ENCODE results near the gene IDH3A. TPM values are rescaled to one million over a fixed set of nuclear protein-coding genes. Genes with fewer than 3 reads are reported as not detected.

IDH3A gene
- total RNA-seq, 4 donors from 2014 or later: 149 to 369 (median 166) TPM

DNA sequence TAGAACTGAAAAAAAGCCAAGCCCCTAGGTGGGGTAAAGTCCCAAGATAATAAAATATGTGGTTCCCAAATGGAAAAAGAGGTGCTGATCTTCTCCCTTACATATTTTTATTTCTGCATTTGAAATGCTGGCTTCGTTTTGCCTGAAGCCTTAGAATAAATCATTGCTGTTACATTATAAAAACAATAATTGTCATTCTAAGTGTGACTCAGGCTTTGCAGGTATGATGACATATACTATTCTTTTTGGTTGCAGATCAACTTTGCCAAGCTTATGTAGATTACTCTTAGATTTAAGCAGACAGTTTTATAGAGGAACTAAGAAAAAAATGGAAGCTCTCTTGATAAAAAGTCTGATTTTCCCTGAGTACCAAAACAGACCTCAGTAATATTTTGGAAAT, 7.5 kb downstream of the IDH3A start:
- WGBS, 2 donors (ENCODE audit: low coverage in 1 of 2): 60 to 76% methylated on average over 1 of the region's 1 CpG
- intact Hi-C loops (cut with DNase I; ENCODE audit: low total_unique reads): no loop called here
- no peaks in the 10 kb centered on the region for H3K9me3 ChIP-seq
- H3K4me3 ChIP-seq: no peak overlapping the region
- H3K4me1 ChIP-seq: peaks cover 0 to 28% (median 7%) of the 10 kb centered on the region in 4 donors
- in situ Hi-C loops (cut with MboI; ENCODE audit: low pct_ligation_motif_present in 1 of 4, low pct_unique_long_range_greater_than_20kb in 1 of 4, low sequenced_read_pairs in 3 of 4): no loop called here
- no peak overlapping the region for H3K27ac ChIP-seq
- H3K36me3 ChIP-seq: peaks cover 0 to 38% (median 17%) of the 10 kb centered on the region in 4 donors
- no peak for DNase-seq
- TF ChIP-seq EP300 (IDR thresholded peaks at IDR 0.05; ENCODE audit: low read depth) (no peak), POLR2AphosphoS5 (IDR thresholded peaks at IDR 0.05) (no peak), POLR2A (IDR thresholded peaks at IDR 0.05) (no peak)
- TF ChIP-seq, protein P1, sequence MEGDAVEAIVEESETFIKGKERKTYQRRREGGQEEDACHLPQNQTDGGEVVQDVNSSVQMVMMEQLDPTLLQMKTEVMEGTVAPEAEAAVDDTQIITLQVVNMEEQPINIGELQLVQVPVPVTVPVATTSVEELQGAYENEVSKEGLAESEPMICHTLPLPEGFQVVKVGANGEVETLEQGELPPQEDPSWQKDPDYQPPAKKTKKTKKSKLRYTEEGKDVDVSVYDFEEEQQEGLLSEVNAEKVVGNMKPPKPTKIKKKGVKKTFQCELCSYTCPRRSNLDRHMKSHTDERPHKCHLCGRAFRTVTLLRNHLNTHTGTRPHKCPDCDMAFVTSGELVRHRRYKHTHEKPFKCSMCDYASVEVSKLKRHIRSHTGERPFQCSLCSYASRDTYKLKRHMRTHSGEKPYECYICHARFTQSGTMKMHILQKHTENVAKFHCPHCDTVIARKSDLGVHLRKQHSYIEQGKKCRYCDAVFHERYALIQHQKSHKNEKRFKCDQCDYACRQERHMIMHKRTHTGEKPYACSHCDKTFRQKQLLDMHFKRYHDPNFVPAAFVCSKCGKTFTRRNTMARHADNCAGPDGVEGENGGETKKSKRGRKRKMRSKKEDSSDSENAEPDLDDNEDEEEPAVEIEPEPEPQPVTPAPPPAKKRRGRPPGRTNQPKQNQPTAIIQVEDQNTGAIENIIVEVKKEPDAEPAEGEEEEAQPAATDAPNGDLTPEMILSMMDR (IDR thresholded peaks at IDR 0.05): no peak
- no peaks in the 10 kb centered on the region for H3K27me3 ChIP-seq

DNA sequence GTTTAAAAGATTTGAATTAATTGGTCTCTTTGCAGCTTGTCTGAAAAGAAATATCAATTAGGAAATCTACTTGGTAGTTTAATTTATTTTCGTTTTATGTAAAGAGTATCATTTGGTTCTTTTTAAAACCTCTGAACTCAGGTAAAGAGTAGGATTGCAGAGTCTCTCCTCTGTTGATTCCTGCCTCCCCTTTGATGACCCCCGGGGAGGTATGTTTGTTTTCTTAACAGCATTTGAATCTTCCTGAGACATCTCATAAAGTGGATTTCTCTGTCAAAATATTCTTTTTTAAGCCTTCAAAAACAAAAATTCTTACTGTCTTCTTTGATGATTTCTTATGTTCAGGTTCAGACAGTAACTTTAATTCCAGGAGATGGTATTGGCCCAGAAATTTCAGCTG, 8.0 kb downstream of the IDH3A start:
- Histone ChIP-seq H3K36me3 (peaks cover 0 to 43% (median 21%) of the 10 kb centered on the region in 4 donors), H3K27ac (no peak overlapping the region), H3K9me3 (no peaks in the 10 kb centered on the region), H3K27me3 (no peaks in the 10 kb centered on the region), H3K4me3 (no peak overlapping the region), H3K4me1 (peaks cover 0 to 26% (median 7%) of the 10 kb centered on the region in 4 donors)
- no peak for DNase-seq
- TF ChIP-seq POLR2AphosphoS5 (IDR thresholded peaks at IDR 0.05) (no peak), EP300 (IDR thresholded peaks at IDR 0.05; ENCODE audit: low read depth) (no peak), POLR2A (IDR thresholded peaks at IDR 0.05) (no peak)
- TF ChIP-seq, protein P1 (IDR thresholded peaks at IDR 0.05): no peak
- WGBS, 2 donors (ENCODE audit: low coverage in 1 of 2): 64 to 67% methylated on average over 1 to 2 of the region's 2 CpGs
- intact Hi-C loops (cut with DNase I; ENCODE audit: low total_unique reads): no loop called here
- in situ Hi-C loops (cut with MboI; ENCODE audit: low pct_ligation_motif_present in 1 of 4, low pct_unique_long_range_greater_than_20kb in 1 of 4, low sequenced_read_pairs in 3 of 4): no loop called here

DNA sequence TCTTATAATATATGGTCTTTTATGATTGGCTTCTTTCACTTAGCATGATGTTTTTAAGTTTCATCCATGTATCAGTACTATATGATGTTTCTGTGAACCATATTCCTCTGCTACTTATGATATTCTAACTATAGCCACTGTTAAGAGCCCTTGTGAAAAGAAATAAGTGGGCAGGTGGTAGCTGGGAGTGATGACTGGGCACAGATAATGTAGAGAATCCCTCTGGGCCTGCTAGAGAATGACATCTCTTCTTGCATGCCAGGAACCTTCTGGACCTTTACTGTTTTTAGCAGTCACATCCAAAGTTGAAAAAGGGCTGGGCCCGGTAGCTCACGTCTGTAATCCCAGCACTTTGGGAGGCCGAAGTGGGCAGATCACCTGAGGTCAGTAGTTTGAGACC, 10.2 kb downstream of the IDH3A start:
- intact Hi-C loops (cut with DNase I; ENCODE audit: low total_unique reads) (no loop called here), in situ Hi-C loops (cut with MboI; ENCODE audit: low pct_ligation_motif_present in 1 of 4, low pct_unique_long_range_greater_than_20kb in 1 of 4, low sequenced_read_pairs in 3 of 4) (no loop called here)
- peaks cover 0 to 19% (median 7%) of the 10 kb centered on the region in 4 donors for H3K4me1 ChIP-seq
- H3K27ac ChIP-seq: no peak overlapping the region
- H3K9me3 ChIP-seq: no peaks in the 10 kb centered on the region
- no peak overlapping the region for H3K4me3 ChIP-seq
- no peak for DNase-seq
- peaks cover 0 to 58% (median 30%) of the 10 kb centered on the region in 4 donors for H3K36me3 ChIP-seq
- WGBS, 2 donors (ENCODE audit: low coverage in 1 of 2): 95 to 100% methylated on average over 3 of the region's 3 CpGs
- no peaks in the 10 kb centered on the region for H3K27me3 ChIP-seq
- no peak for TF ChIP-seq POLR2AphosphoS5 (IDR thresholded peaks at IDR 0.05)
- TF ChIP-seq POLR2A (IDR thresholded peaks at IDR 0.05): no peak
- TF ChIP-seq EP300 (IDR thresholded peaks at IDR 0.05; ENCODE audit: low read depth): no peak
- TF ChIP-seq, protein P1 (IDR thresholded peaks at IDR 0.05): no peak

DNA sequence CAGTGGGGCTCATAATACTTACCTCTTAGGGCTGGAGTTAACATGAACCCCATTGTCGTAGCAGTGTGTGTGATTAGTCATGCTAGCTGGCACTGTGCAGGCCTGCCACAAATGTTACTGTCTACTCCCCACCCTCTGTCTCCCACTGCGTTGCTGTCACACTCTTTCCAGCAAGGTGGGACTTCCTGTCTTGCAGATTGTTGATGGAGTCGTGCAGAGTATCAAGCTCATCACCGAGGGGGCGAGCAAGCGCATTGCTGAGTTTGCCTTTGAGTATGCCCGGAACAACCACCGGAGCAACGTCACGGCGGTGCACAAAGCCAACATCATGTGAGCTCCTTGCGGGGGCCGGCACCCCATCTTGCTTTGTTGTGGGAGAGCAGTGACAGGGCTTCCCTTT, 12.9 kb downstream of the IDH3A start:
- H3K4me1 ChIP-seq: no peaks in the 10 kb centered on the region
- intact Hi-C loops (cut with DNase I; ENCODE audit: low total_unique reads) (no loop called here), in situ Hi-C loops (cut with MboI; ENCODE audit: low pct_ligation_motif_present in 1 of 4, low pct_unique_long_range_greater_than_20kb in 1 of 4, low sequenced_read_pairs in 3 of 4) (no loop called here)
- no peak for DNase-seq
- H3K36me3 ChIP-seq: peaks cover 2 to 82% (median 41%) of the 10 kb centered on the region in 4 donors
- TF ChIP-seq, protein P1 (IDR thresholded peaks at IDR 0.05): no peak
- TF ChIP-seq POLR2AphosphoS5 (IDR thresholded peaks at IDR 0.05): no peak
- no peak for TF ChIP-seq POLR2A (IDR thresholded peaks at IDR 0.05)
- TF ChIP-seq EP300 (IDR thresholded peaks at IDR 0.05; ENCODE audit: low read depth): no peak
- H3K27me3 ChIP-seq: no peaks in the 10 kb centered on the region
- no peak overlapping the region for H3K27ac ChIP-seq
- H3K9me3 ChIP-seq: no peaks in the 10 kb centered on the region
- 90 to 94% methylated on average over 8 to 13 of the region's 13 CpGs for WGBS, 2 donors (ENCODE audit: low coverage in 1 of 2)
- H3K4me3 ChIP-seq: no peak overlapping the region
